ENCODE data around the gene MYO16.
"Not testable (repeated sequence)": the region's sequence is repeated elsewhere in the genome, so short reads cannot be mapped to it uniquely, and the experiment has no call there.

MYO16 gene

GRCh38 chr13:109209526-109209925, 580.1 kb downstream of the MYO16 start:
- H3K4me3 ChIP-seq (ENCODE audit: low read depth, low read length): no peak overlapping the region
- DNase-seq (ENCODE audit: low read depth): no peak
- no peak for TF ChIP-seq CTCF (conservative IDR thresholded peaks at IDR 0.05; ENCODE audit: low read depth, low read length)

- TF ChIP-seq CTCF (conservative IDR thresholded peaks at IDR 0.05; ENCODE audit: low read depth, low read length): no peak
- peak; percentile 21 for DNase-seq (ENCODE audit: low read depth)
- no peak overlapping the region for H3K4me3 ChIP-seq (ENCODE audit: low read depth, low read length)
These were observed 582.2 kb downstream of the MYO16 start for GRCh38 chr13:109211616-109212015.

- TF ChIP-seq CTCF (conservative IDR thresholded peaks at IDR 0.05; ENCODE audit: low read depth, low read length): no peak
- no peak for DNase-seq (ENCODE audit: low read depth)
- no peak overlapping the region for H3K4me3 ChIP-seq (ENCODE audit: low read depth, low read length)
These were observed 583.2 kb downstream of the MYO16 start for GRCh38 chr13:109212650-109213049.

GRCh38 chr13:109213714-109214113, 584.3 kb downstream of the MYO16 start:
- DNase-seq (ENCODE audit: low read depth): no peak
- TF ChIP-seq CTCF (conservative IDR thresholded peaks at IDR 0.05; ENCODE audit: low read depth, low read length): no peak
- H3K4me3 ChIP-seq (ENCODE audit: low read depth, low read length): no peak overlapping the region

GRCh38 chr13:109214393-109214792, 585.0 kb downstream of the MYO16 start:
- DNase-seq (ENCODE audit: low read depth): no peak
- no peak overlapping the region for H3K4me3 ChIP-seq (ENCODE audit: low read depth, low read length)
- TF ChIP-seq CTCF (conservative IDR thresholded peaks at IDR 0.05; ENCODE audit: low read depth, low read length): no peak

- DNase-seq (ENCODE audit: low read depth): no peak
- no peak overlapping the region for H3K4me3 ChIP-seq (ENCODE audit: low read depth, low read length)
- TF ChIP-seq CTCF (conservative IDR thresholded peaks at IDR 0.05; ENCODE audit: low read depth, low read length): no peak
These were observed 586.0 kb downstream of the MYO16 start for GRCh38 chr13:109215377-109215776.

GRCh38 chr13:109217510-109217909, 588.1 kb downstream of the MYO16 start:
- DNase-seq (ENCODE audit: low read depth); H3K4me3 ChIP-seq (ENCODE audit: low read depth, low read length): not testable (repeated sequence)

- no peak overlapping the region for H3K4me3 ChIP-seq (ENCODE audit: low read depth, low read length)
- no peak for DNase-seq (ENCODE audit: low read depth)
- TF ChIP-seq CTCF (conservative IDR thresholded peaks at IDR 0.05; ENCODE audit: low read depth, low read length): no peak
These were observed 591.2 kb downstream of the MYO16 start for GRCh38 chr13:109220631-109221030.
